ENCODE results near the gene UBE4B.
"Not testable (repeated sequence)": the region's sequence is repeated elsewhere in the genome, so short reads cannot be mapped to it uniquely, and the experiment has no call there.

UBE4B gene

DNA sequence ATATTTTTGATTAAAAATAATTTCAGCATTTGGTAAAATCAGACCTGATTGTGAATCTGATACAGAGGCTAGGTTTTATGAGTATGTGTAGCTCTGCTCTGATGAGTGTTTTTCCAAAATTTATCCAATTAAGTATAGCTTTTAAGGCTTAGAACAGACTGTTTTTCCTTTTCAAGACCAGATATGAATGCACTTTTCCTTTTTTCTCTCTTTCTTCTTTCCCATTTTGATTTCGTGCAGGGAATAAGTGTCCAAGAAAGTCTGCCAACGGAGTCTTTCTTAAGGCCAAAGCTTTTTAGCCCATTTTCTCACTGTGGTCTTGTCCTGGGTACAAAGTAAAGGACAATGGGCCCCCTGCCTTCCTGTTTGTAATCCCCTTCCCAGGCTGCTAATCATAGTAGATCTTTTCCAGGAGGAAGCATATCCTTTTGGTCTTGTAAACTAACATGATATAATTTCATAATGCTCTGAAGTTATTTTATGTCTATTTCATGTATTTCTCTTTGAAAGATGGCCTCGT is 180.5 kb downstream of the UBE4B start:
- no peak for DNase-seq

DNA sequence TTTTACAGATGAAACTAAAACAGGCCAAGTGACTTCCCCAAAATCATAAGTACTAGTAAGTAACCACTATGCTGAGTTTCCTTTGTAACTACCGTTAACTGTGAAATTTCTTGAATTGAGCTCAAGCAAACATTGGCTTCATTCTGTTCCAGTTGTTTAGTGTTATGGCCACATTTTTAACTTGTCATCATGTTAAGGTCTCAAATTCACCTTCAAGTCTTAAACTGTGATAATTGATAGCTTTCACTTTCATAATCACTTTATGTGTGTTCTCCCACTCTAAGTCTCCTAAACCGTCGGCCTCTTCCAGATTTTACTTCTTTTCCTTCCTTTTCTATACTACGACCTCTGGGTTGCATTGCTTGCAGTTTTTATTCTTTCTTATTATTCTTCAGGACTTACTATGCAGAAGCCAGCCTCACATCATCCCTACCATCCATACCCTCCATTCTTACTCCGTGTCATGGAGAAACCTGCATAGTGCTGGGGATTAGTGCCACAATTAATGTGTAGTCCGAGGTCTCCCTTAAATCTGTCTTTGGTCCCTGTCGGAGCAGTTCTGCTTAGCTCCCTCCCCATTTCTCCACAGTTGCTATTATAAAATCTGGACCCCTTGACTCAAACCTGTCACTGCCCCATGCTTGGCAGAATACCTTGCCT is 183.5 kb downstream of the UBE4B start:
- DNase-seq, result no peak

DNA sequence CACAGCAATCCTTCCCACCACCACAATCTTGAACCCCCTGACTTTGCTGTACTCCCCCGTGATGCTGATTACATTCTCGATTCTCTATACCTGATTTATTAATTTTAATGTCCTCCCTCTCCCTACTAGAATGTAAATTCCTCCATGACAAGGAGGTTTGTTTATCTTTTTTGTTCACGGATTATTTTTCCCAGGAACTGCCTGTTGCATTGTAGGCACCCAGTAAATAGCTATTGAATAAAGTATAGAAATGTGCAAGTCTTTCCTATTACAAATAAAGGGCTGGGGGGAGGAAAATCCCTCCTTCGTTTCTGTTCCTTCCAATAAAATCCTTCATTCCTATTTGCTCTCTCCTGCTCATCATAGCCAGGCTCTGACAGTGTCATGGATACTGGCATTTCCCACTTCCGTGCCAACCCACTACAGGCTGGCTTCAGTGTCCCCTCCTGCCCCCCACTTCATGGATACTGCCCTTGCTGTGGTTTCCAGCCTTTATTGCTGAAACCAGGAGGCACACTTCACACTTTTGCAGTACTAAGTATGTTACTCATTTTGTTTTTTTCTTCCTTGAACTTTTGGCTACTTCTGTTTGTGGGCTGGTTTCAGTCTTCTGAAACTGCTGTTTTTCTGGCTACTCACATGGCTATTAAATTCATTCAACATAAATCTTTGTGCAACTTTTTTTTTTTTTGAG is 185.1 kb downstream of the UBE4B start:
- no peak for DNase-seq

DNA sequence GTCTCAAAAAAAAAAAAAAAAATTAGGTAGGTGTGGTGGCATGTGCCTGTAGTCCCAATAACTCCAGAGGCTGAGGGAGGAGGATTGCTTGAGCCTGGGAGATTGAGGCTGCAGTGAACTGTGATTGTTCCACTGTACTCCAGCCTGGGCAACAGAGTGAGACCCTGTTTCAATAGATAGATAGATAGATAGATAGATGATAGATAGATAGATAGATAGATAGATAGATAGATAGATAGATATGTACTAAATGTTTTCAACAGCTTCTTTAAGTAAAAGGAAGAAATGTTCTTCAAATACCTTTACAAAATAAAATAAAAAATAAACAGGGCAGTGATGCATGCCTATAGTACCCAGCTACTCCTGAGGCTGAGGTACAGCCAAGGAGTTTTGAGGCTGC is 187.4 kb downstream of the UBE4B start:
- no peak for DNase-seq

DNA sequence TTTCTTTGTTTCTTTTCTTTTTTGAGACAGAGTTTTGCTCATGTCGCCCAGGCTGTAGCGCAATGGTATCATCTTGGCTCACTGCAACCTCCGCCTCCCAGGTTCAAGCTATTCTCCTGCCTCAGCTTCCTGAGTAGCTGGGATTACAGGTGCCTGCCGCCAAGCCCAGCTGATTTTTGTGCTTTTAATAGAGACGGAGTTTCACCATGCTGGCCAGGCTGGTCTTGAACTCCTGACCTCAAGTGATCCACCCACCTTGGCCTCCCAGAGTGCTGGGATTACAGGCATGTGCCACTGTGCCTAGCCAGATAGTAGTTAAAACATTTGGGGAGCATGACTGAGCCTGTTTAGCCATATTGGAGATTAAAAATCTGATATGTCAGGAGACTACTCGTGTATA is 187.9 kb downstream of the UBE4B start:
- DNase-seq, result not testable (repeated sequence)

DNA sequence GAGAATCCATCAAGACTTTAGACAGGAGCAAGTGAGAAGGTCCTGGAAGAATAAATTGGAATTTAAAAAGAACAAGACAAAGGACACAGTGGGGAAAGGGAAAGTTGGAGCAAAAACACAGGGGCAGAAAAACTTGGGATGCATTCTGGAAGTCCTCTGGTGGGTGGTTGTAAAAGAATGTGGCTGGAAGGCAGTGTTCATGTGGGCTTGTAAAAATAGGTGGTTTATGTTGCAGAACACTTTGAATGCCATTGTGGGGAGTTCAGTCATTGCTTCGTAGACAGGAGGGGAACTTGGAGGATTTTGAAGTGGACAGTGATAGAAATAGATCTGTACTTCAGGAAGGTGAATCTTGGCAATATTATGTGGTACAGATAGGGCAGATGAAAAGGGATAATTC is 192.8 kb downstream of the UBE4B start:
- DNase-seq, result no peak

DNA sequence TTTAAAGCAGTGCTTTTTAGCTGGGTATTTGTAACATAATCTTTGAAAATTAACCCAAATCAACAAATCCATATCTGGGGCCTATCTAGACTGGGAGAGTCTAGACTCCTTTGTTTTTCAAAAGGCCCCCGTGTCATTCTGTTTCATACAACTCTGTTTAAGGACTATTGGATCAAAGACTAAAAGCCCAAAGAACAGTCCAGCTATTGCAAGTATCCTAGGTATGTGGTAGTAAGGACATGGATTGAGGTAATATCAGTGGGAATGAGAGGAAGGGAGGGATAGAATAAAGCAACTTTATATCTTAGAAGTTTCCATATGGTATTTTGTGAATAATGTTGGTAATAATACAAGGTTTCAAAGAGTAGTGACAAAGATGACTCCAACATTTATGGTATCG is 195.8 kb downstream of the UBE4B start:
- DNase-seq, result no peak

DNA sequence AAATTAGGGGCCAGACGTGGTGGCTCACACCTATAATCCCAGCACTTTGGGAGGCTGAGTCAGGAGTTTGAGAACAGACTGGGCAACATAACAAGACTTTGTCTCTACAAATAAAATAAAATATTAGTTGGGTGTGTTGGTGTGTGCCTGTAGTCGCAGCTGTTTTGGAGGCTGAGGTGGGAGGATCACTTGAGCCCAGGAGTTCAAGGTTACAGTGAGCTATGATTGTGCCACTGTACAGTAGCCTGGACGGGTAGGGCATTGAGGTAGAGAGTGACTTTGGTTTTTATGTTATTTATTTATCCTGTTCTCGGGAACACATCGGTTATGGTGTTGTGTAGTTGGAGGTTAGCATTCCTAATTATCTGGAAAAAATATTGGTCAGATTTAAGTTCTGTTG is 197.1 kb downstream of the UBE4B start:
- DNase-seq, result no peak
